Effector memory CD4-positive, alpha-beta T cell (primary cell): ENCODE measurements around the gene FOLR2.

ENCODE experiments used
- DNase-seq, 3 donors: peaks; one replicate each; pipeline ENCODE4 v3.0.0-alpha.2; 2020
- H3K27ac ChIP-seq: 2 replicates; pipeline ENCODE4 v1.7.0; 2013; ENCODE audit warnings: mild to moderate bottlenecking, low read length, moderate library complexity; ENCODE audit not compliant: insufficient read depth, poor library complexity, severe bottlenecking
- H3K27me3 ChIP-seq: replicated peaks from 2 replicates; pipeline ENCODE4 v1.7.0; 2013; ENCODE audit warnings: mild to moderate bottlenecking, low read length; ENCODE audit not compliant: insufficient read depth, control insufficient read depth, poor library complexity, severe bottlenecking
- H3K36me3 ChIP-seq: 2 replicates; pipeline ENCODE4 v1.7.0; 2013; ENCODE audit warnings: mild to moderate bottlenecking, low read length, moderate library complexity; ENCODE audit not compliant: control insufficient read depth, insufficient read depth
- H3K4me1 ChIP-seq: 2 replicates; pipeline ENCODE4 v1.7.0; 2013; ENCODE audit warnings: low read length, mild to moderate bottlenecking; ENCODE audit not compliant: control insufficient read depth, insufficient read depth, poor library complexity, severe bottlenecking
- H3K4me3 ChIP-seq: 2 replicates; pipeline ENCODE4 v1.7.0; 2013; ENCODE audit warnings: low read length, low read depth, mild to moderate bottlenecking; ENCODE audit not compliant: insufficient read depth, poor library complexity, severe bottlenecking
- H3K9me3 ChIP-seq: 2 replicates; pipeline ENCODE4 v1.7.0; 2013; ENCODE audit warnings: mild to moderate bottlenecking, low read length, moderate library complexity; ENCODE audit not compliant: control insufficient read depth

Gene FOLR2

DNA sequence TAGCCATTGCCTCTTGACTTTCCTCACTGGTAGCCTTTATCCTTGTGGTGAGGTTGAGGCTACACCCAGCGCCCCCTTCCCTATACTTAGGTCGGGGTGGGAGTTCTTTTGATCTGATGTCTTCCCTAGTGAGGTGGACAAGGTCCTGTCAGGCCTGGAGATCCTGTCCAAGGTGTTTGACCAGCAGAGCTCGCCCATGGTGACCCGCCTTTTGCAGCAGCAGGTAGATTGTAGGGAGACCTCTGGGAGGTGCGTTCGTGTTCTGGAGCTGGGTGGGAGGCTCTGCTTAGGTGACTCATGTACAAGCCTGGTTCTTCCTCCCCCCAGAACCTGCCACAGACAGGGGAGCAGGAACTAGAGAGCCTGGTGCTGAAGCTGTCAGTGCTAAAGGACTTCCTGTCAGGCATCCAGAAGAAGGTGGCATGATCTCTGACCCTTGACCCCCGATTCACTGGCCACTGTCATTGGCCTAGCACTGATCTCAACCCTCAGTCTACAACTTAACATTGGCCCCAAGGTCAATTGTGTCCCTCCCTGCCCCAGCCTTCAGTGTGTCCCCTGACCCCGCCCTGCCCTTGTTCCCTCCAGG, 12.8 kb downstream of the FOLR2 start:
- no peaks in the 10 kb centered on the region for H3K27me3 ChIP-seq
- no peak for DNase-seq
- peaks cover 11% of the 10 kb centered on the region for H3K4me1 ChIP-seq
- peaks cover 47% of the 10 kb centered on the region for H3K36me3 ChIP-seq
- H3K27ac ChIP-seq, result no peak overlapping the region
- no peak overlapping the region for H3K4me3 ChIP-seq
- H3K9me3 ChIP-seq, result no peaks in the 10 kb centered on the region

DNA sequence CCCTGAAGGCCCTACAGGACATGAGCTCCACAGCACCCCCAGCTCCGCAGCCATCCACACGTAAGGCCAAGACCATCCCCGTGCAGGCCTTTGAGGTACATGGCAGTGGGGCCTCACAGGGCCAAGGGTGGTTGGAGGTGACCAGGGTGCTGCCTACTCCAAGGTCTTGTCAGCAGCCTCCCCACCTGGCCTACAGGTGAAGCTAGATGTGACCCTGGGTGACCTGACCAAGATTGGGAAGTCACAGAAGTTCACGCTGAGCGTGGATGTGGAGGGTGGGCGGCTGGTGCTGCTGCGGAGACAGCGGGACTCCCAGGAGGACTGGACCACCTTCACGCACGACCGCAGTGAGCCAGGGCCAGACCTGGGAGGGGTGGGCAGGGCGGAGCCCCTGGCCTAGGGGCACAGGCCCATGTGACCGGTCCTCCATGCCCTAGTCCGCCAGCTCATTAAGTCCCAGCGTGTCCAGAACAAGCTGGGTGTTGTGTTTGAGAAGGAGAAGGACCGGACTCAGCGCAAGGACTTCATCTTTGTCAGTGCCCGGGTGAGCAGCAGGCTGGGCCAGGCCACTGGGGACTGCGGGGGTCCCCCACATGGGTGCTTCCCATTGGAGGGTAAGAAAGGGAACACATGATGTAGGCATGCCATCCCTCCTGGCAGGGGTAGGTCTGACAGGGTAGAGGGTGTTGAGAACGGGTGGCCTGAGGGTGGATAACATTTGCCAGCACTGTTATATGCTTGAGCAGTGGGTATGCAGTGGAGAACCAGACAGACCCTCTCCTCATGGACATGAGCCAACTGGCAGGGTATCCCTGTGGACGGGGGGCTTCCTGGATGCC, 13.6 kb downstream of the FOLR2 start:
- Histone ChIP-seq H3K36me3 (peaks cover 53% of the 10 kb centered on the region), H3K27me3 (no peaks in the 10 kb centered on the region), H3K4me3 (no peak overlapping the region), H3K27ac (no peak overlapping the region), H3K4me1 (peaks cover 8% of the 10 kb centered on the region), H3K9me3 (no peaks in the 10 kb centered on the region)
- DNase-seq, result no peak

DNA sequence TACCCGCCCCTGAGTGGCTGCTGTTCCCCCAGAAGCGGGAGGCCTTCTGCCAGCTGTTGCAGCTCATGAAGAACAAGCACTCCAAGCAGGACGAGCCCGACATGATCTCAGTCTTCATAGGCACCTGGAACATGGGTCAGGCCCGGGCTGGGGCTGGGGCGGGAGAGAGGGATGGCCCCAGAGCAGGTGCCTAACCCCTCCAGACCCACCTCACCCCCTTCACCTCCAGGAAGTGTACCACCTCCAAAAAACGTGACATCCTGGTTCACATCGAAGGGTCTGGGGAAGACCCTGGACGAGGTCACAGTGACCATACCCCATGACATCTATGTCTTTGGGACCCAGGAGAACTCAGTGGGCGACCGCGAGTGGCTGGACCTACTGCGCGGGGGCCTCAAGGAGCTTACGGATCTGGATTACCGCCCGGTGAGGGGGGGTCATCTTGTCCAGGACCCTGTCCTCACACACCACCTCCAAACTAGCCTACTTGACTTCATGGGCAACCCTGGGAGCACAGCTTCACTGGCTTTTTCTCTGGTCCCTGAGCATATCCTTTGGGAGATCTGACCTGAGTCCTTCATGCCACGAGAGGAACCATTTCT, 14.3 kb downstream of the FOLR2 start:
- Histone ChIP-seq H3K27me3 (no peaks in the 10 kb centered on the region), H3K36me3 (peaks cover 60% of the 10 kb centered on the region), H3K27ac (no peak overlapping the region), H3K4me3 (no peak overlapping the region), H3K4me1 (peaks cover 1% of the 10 kb centered on the region), H3K9me3 (no peaks in the 10 kb centered on the region)
- DNase-seq, result no peak

DNA sequence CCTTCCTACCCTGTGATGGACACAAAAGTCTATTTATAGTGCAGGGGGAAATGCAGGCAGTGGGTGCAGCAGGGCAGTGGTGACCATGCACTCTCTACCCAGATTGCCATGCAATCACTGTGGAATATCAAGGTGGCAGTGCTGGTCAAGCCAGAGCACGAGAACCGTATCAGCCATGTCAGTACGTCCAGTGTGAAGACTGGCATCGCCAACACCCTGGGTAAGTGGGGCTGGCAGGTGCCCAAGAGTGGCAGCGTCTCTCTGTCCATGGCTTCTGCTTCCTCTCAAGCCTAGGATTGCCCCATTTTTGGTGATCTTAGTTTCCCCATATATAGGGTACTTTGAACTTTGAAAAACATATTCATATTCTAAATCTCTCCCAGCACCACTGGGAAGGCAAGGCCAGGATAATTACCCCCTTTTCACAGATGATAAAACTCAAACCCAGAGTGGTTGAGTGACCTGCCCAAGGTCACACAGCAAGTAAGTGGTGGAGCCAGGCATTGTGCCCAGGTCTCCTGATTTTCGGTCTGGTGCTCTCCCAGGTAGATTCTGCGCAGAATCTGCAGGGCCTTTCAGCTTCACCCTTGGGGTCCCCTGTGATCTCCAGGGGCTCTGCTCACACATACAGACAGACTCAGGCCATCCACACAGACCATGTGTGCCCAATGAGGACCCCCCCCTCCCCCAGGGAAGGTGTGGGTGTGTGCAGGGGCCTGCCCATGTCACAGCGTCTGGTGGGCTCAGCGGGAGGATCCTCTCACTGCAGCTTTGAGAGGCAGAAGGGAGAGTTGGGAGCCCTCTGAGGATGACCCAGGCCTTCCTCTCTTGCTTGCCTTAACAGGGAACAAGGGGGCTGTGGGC, 15.0 kb downstream of the FOLR2 start:
- Histone ChIP-seq H3K4me1 (no peaks in the 10 kb centered on the region), H3K36me3 (peaks cover 64% of the 10 kb centered on the region), H3K9me3 (no peaks in the 10 kb centered on the region), H3K27me3 (no peaks in the 10 kb centered on the region), H3K4me3 (no peak overlapping the region), H3K27ac (no peak overlapping the region)
- DNase-seq, result no peak

DNA sequence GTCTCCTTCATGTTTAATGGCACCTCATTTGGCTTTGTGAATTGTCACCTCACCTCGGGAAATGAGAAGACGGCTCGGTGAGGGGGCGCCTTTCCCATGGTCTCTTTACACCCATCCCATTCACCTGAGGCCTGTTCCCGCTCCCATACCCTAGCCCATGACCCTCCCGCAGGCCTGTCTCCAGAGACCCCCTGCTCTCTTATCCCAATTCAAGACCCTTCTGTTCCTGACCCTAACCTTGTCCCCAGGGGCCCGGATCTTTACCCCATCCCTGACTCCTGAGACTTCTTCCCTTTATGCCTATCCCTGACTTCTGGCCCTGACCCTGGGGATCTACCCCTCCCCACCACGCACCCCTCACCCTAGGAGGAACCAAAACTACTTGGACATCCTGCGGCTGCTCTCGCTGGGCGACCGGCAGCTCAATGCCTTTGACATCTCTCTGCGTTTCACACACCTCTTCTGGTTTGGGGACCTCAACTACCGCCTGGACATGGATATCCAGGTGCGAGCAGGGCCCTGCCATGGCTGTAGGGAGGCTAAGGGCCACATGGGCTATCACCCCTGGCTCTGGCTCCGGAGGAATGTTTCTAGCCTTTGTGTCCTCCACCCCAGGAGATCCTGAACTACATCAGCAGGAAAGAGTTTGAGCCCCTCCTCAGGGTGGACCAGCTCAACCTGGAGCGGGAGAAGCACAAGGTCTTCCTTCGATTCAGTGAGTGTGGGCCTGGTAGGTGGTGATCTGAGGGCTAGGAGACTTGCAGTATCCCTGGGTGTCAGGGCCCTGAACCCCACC, 15.9 kb downstream of the FOLR2 start:
- Histone ChIP-seq H3K36me3 (peaks cover 72% of the 10 kb centered on the region), H3K27me3 (no peaks in the 10 kb centered on the region), H3K27ac (no peak overlapping the region), H3K4me1 (no peaks in the 10 kb centered on the region), H3K4me3 (no peak overlapping the region), H3K9me3 (no peaks in the 10 kb centered on the region)
- no peak for DNase-seq

DNA sequence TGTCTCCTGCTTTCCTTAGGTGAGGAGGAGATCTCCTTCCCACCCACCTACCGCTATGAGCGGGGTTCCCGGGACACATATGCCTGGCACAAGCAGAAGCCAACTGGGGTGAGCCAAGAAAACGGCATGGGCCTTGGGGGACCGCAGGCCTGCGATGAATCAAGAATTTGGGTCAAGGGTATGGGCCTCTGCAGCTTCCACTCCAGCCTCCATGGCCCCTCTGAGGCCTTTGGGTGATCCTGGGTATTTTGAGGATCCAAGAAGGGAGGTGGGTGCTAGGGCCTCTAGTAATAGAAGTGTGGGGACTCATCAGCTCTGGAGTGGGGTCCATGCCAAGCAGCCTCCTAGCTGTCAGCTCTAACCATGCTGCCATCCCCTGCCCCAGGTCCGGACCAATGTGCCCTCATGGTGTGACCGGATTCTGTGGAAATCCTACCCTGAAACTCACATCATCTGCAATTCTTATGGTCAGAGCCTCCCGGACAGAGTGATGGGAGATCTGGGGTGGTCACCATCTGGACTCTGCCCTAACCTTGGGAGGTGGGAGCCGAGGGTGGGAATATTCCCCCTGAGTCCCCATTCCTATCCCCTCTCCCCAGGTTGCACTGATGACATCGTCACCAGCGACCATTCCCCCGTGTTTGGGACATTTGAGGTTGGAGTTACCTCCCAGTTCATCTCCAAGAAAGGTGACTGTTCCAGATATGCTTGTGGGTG, 16.6 kb downstream of the FOLR2 start:
- no peak overlapping the region for H3K4me3 ChIP-seq
- H3K9me3 ChIP-seq, result no peaks in the 10 kb centered on the region
- DNase-seq, result no peak
- no peaks in the 10 kb centered on the region for H3K4me1 ChIP-seq
- H3K27ac ChIP-seq, result no peak overlapping the region
- H3K36me3 ChIP-seq, result peaks cover 74% of the 10 kb centered on the region
- no peaks in the 10 kb centered on the region for H3K27me3 ChIP-seq

DNA sequence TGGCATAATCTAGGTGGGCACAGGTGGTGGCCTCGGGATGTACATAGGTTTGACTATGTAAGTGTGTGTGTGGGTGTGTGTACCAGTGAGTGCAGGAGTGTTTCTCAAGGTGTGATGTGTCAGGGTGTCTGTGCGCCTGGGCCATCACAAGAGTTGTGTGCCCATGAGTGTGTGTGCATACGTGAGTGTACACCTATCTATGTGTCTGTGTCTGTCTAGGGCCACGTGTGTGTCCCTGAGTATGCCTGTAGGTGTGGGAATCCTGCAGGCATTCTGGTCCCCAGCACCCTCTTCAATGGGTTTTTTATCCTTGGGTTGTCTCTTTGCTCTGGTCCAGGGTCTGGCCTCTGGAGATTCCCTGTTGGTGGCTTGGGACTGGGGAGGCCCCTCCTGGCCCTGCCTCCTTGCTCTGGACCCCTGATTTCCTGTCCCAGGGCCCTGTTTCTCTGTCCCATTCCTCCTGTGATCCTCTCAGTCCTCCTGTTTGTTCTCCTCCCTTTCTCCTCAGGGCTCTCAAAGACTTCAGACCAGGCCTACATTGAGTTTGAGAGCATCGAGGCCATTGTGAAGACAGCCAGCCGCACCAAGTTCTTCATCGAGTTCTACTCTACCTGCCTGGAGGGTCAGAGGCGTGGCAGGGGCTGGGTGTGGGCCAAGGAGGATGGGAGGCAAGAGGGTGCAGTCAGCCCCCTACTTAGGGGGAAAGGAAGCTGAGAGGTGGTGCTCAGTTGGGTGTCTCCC, 17.3 kb downstream of the FOLR2 start:
- Histone ChIP-seq H3K4me3 (no peak overlapping the region), H3K27me3 (no peaks in the 10 kb centered on the region), H3K36me3 (peaks cover 71% of the 10 kb centered on the region), H3K9me3 (no peaks in the 10 kb centered on the region), H3K4me1 (no peaks in the 10 kb centered on the region), H3K27ac (no peak overlapping the region)
- no peak for DNase-seq

DNA sequence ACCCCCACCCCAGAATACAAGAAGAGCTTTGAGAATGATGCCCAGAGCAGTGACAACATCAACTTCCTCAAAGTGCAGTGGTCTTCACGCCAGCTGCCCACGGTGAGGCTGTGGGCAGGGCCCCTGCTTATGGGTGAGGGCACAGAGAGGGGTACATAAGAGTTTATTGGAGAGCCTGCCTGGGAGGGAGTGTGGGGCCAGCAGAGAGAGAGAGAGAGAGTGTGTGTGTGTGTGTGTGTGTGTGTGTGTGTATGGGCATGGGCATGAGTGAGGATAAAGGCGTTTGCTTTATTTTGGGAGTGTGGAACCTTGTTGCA, 17.9 kb downstream of the FOLR2 start:
- Histone ChIP-seq H3K27ac (no peak overlapping the region), H3K36me3 (peaks cover 66% of the 10 kb centered on the region)
- no peak for DNase-seq

More for the DNA sequence above, 17.9 kb downstream of the FOLR2 start:
- Histone ChIP-seq H3K27me3 (peaks cover 5% of the 10 kb centered on the region), H3K9me3 (no peaks in the 10 kb centered on the region), H3K4me1 (peaks cover 4% of the 10 kb centered on the region), H3K4me3 (no peak overlapping the region)
